ENCODE data around the gene PNKP. TPM values are rescaled to one million over a fixed set of nuclear protein-coding genes. Genes with fewer than 3 reads are reported as not detected.
A peak's percentile ranks its signal among the peaks of the same experiment; 100 is the strongest.

PNKP gene
- total and polyA plus RNA-seq, 4 donors, result 23.7 to 93.0 (median 70.8) TPM

DNA sequence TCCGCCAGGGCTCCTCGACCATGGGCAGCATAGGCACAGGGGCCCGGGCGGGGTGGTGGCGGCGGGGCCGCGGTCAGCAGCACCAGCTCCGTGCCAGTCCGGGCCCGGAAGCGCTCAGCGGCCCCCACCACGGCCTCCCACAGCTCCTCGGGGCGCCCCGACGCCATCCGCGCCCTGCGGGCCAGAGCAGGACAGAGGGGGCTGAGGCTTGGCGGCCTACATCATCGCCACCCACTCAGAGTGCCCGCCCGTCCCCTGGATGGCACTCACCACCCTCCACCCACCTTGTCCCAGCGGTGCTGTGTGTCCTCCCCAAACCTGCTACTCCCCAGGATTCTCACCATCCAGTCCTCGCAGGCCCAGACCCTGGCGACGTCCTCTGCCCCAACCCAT lies 5.7 kb upstream of the PNKP start:
- H3K4me1 ChIP-seq (ENCODE audit: control insufficient read depth in 1 of 2, insufficient read depth in 2 of 2, low read length in 2 of 2), result no peaks in the 10 kb centered on the region
- H3K27me3 ChIP-seq (ENCODE audit: control insufficient read depth in 1 of 2, insufficient read depth in 2 of 2, low read length in 1 of 2), result no peaks in the 10 kb centered on the region
- ATAC-seq (ENCODE audit: low FRiP score), result no peak
- no peak overlapping the region for H3K27ac ChIP-seq (ENCODE audit: low read depth in 1 of 2, low read length in 2 of 2)
- no peaks in the 10 kb centered on the region for H3K36me3 ChIP-seq (ENCODE audit: control insufficient read depth in 1 of 2, insufficient read depth in 2 of 2, low read length in 1 of 2)
- 92% methylated on average over 25 to 29 of the region's 29 CpGs for WGBS, 2 donors
- peak in 1 of 2 donors; percentile 75 for DNase-seq
- intact Hi-C loops (cut with DNase I), result no loop called here
- no peak overlapping the region for H3K4me3 ChIP-seq (ENCODE audit: low read length in 2 of 2)
- H3K9me3 ChIP-seq (ENCODE audit: control insufficient read depth, low read length), result no peaks in the 10 kb centered on the region

GRCh38 chr19:49872245-49873128 lies 5.1 kb upstream of the PNKP start:
- no peak for DNase-seq
- intact Hi-C loops (cut with DNase I), result no loop called here
- Histone ChIP-seq H3K9me3 (ENCODE audit: control insufficient read depth, low read length) (no peaks in the 10 kb centered on the region), H3K4me3 (ENCODE audit: low read length in 2 of 2) (no peak overlapping the region), H3K27ac (ENCODE audit: low read depth in 1 of 2, low read length in 2 of 2) (no peak overlapping the region), H3K27me3 (ENCODE audit: control insufficient read depth in 1 of 2, insufficient read depth in 2 of 2, low read length in 1 of 2) (no peaks in the 10 kb centered on the region), H3K4me1 (ENCODE audit: control insufficient read depth in 1 of 2, insufficient read depth in 2 of 2, low read length in 2 of 2) (no peaks in the 10 kb centered on the region), H3K36me3 (ENCODE audit: control insufficient read depth in 1 of 2, insufficient read depth in 2 of 2, low read length in 1 of 2) (no peaks in the 10 kb centered on the region)
- WGBS, 2 donors, result 85 to 86% methylated on average over 27 of the region's 27 CpGs
- ATAC-seq (ENCODE audit: low FRiP score), result no peak

- ATAC-seq (ENCODE audit: low FRiP score), result no peak
- Histone ChIP-seq H3K9me3 (ENCODE audit: control insufficient read depth, low read length) (no peaks in the 10 kb centered on the region), H3K36me3 (ENCODE audit: control insufficient read depth in 1 of 2, insufficient read depth in 2 of 2, low read length in 1 of 2) (no peaks in the 10 kb centered on the region), H3K4me3 (ENCODE audit: low read length in 2 of 2) (no peak overlapping the region), H3K27ac (ENCODE audit: low read depth in 1 of 2, low read length in 2 of 2) (no peak overlapping the region), H3K4me1 (ENCODE audit: control insufficient read depth in 1 of 2, insufficient read depth in 2 of 2, low read length in 2 of 2) (no peaks in the 10 kb centered on the region), H3K27me3 (ENCODE audit: control insufficient read depth in 1 of 2, insufficient read depth in 2 of 2, low read length in 1 of 2) (no peaks in the 10 kb centered on the region)
- 87% methylated on average over 16 to 17 of the region's 17 CpGs for WGBS, 2 donors
- DNase-seq, result no peak
- intact Hi-C loops (cut with DNase I), result no loop called here
Observed at GRCh38 chr19:49871349-49871985, 4.1 kb upstream of the PNKP start.

DNA sequence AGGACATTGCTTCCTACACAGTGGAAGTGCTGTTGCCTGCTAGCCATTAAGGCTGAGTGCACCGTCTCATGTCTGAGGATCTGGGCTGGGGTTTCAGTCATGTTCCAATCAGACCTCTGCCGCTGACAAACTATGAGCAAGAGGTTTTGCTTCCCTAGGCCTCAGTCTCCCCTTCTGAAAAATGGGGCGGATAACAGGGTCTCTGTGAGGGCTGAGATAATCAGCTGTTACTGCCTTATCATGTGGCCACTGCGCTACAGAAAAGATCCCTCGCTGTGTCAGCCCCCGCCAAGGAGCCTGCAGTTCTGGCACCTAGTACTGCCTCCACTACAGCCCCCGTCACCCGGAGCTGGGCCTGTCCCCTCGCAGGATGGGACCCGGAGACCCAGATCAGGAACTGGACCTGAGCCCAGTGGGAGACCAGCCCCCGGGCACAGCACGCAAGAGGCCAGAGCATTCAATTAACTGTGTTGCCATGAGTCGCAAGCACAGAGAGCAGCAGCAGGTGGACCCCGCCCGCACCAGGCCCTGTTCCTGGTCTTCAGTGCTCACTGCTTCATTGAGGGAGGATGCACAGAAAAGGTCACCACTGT lies 3.0 kb upstream of the PNKP start:
- no peak overlapping the region for H3K4me3 ChIP-seq (ENCODE audit: low read length in 2 of 2)
- H3K4me1 ChIP-seq (ENCODE audit: control insufficient read depth in 1 of 2, insufficient read depth in 2 of 2, low read length in 2 of 2), result no peaks in the 10 kb centered on the region
- ATAC-seq (ENCODE audit: low FRiP score), result no peak
- no peaks in the 10 kb centered on the region for H3K27me3 ChIP-seq (ENCODE audit: control insufficient read depth in 1 of 2, insufficient read depth in 2 of 2, low read length in 1 of 2)
- no peaks in the 10 kb centered on the region for H3K9me3 ChIP-seq (ENCODE audit: control insufficient read depth, low read length)
- no peak for DNase-seq
- 71 to 73% methylated on average over 15 of the region's 15 CpGs for WGBS, 2 donors
- intact Hi-C loops (cut with DNase I), result no loop called here
- no peaks in the 10 kb centered on the region for H3K36me3 ChIP-seq (ENCODE audit: control insufficient read depth in 1 of 2, insufficient read depth in 2 of 2, low read length in 1 of 2)
- H3K27ac ChIP-seq (ENCODE audit: low read depth in 1 of 2, low read length in 2 of 2), result peak overlapping the region in 1 of 2 donors; percentile 30

GRCh38 chr19:49869484-49870308 lies 2.3 kb upstream of the PNKP start:
- Histone ChIP-seq H3K4me1 (ENCODE audit: control insufficient read depth in 1 of 2, insufficient read depth in 2 of 2, low read length in 2 of 2) (no peaks in the 10 kb centered on the region), H3K4me3 (ENCODE audit: low read length in 2 of 2) (peak overlapping the region; percentile 11 to 30), H3K27me3 (ENCODE audit: control insufficient read depth in 1 of 2, insufficient read depth in 2 of 2, low read length in 1 of 2) (no peaks in the 10 kb centered on the region), H3K9me3 (ENCODE audit: control insufficient read depth, low read length) (no peaks in the 10 kb centered on the region), H3K27ac (ENCODE audit: low read depth in 1 of 2, low read length in 2 of 2) (peak overlapping the region in 1 of 2 donors; percentile 30), H3K36me3 (ENCODE audit: control insufficient read depth in 1 of 2, insufficient read depth in 2 of 2, low read length in 1 of 2) (no peaks in the 10 kb centered on the region)
- peak; percentile 97 to 98 for DNase-seq
- intact Hi-C loops (cut with DNase I), result loop anchor here (5.0 to 10.0 kb wide), 3 partner anchors 57 to 105 kb away; partner anchors contain the start of genes AP2A1 (in 2 of the 2), FUZ (in 1 of the 2) and TSKS (in 1 of the 2)
- 0 to 1% methylated on average over 58 to 67 of the region's 67 CpGs for WGBS, 2 donors
- ATAC-seq (ENCODE audit: low FRiP score), result peak; percentile 88

DNA sequence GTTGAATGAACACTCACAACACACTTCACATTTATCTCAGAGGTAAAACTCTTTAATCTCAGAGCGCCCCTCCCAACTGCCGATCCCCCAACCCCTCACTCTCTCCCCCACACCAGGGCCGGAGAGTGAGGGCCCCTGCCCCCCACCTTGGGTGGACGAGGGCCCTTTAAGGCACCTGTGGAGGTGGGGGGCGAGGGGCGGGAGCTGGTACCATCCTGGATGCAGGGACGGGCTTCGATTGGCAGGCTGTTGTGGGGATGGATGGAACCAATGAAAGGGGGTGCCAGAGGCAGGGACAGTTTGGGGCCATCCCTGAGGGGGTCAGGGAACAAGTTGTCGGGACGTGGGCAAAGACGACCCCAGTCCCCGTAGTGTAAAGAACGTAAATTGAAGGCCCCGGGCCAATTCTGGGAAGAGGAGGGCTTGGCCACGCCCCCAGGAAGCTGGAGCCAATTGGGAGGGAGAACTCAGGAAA lies 1.7 kb upstream of the PNKP start:
- H3K4me3 ChIP-seq (ENCODE audit: low read length in 2 of 2), result no peak overlapping the region
- H3K27me3 ChIP-seq (ENCODE audit: control insufficient read depth in 1 of 2, insufficient read depth in 2 of 2, low read length in 1 of 2), result no peaks in the 10 kb centered on the region
- peak; percentile 11 for ATAC-seq (ENCODE audit: low FRiP score)
- DNase-seq, result peak in 1 of 2 donors; percentile 97
- H3K9me3 ChIP-seq (ENCODE audit: control insufficient read depth, low read length), result no peaks in the 10 kb centered on the region
- WGBS, 2 donors, result 2% methylated on average over 15 of the region's 15 CpGs
- peak overlapping the region in 1 of 2 donors; percentile 77 for H3K27ac ChIP-seq (ENCODE audit: low read depth in 1 of 2, low read length in 2 of 2)
- intact Hi-C loops (cut with DNase I), result loop anchor here (5.0 to 10.0 kb wide), 3 partner anchors 57 to 104 kb away; partner anchors contain the start of genes AP2A1 (in 2 of the 2), FUZ (in 1 of the 2) and TSKS (in 1 of the 2)
- H3K36me3 ChIP-seq (ENCODE audit: control insufficient read depth in 1 of 2, insufficient read depth in 2 of 2, low read length in 1 of 2), result no peaks in the 10 kb centered on the region
- no peaks in the 10 kb centered on the region for H3K4me1 ChIP-seq (ENCODE audit: control insufficient read depth in 1 of 2, insufficient read depth in 2 of 2, low read length in 2 of 2)

DNA sequence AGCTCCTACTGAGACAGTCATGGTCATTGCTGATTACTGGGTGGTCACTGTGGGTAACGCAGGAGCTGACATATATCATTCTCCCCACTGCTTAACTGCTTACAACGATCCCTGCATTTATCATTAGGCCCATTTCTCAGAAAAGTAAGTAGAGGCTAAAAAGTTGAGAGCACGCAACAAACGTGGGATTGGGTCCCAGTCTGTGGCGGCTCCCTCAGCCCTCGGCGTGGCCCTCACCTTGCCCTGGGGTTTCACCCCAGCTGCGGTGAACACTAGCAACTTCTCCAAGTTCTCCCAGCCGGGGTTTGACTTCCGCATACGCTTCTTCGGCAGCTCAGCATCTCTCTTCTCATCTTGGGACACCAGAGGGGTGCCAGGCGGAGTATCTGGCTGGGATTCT lies 2.5 kb downstream of the PNKP start:
- no peak overlapping the region for H3K27ac ChIP-seq (ENCODE audit: low read depth in 1 of 2, low read length in 2 of 2)
- no peak overlapping the region for H3K4me3 ChIP-seq (ENCODE audit: low read length in 2 of 2)
- intact Hi-C loops (cut with DNase I), result loop anchor here (5.0 to 10.0 kb wide), 3 partner anchors 53 to 100 kb away; partner anchors contain the start of genes AP2A1 (in 2 of the 2), FUZ (in 1 of the 2) and TSKS (in 1 of the 2)
- DNase-seq, result no peak
- H3K27me3 ChIP-seq (ENCODE audit: control insufficient read depth in 1 of 2, insufficient read depth in 2 of 2, low read length in 1 of 2), result no peaks in the 10 kb centered on the region
- 89 to 94% methylated on average over 13 of the region's 13 CpGs for WGBS, 2 donors
- no peaks in the 10 kb centered on the region for H3K9me3 ChIP-seq (ENCODE audit: control insufficient read depth, low read length)
- ATAC-seq (ENCODE audit: low FRiP score), result no peak
- H3K4me1 ChIP-seq (ENCODE audit: control insufficient read depth in 1 of 2, insufficient read depth in 2 of 2, low read length in 2 of 2), result no peaks in the 10 kb centered on the region
- H3K36me3 ChIP-seq (ENCODE audit: control insufficient read depth in 1 of 2, insufficient read depth in 2 of 2, low read length in 1 of 2), result no peaks in the 10 kb centered on the region

DNA sequence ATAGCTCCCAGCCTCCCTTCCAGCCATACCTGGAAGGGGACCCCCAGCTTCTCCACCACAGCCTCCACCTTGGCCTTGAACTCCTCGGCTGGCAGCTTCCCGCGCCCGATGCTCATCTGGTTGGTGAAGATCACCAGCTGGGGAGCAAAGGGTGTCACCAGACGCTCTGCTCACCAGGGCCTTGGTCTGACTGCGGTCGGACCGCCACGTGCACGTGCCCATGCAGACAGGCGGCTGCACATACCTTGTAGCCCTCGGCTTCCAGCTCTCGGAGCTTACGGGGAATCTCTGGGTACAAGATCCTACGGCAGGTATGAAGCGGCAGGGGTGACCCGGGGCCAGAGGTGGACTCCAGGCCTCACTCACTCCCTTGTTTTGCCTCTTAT lies 3.4 kb downstream of the PNKP start:
- Histone ChIP-seq H3K27ac (ENCODE audit: low read depth in 1 of 2, low read length in 2 of 2) (no peak overlapping the region), H3K9me3 (ENCODE audit: control insufficient read depth, low read length) (no peaks in the 10 kb centered on the region), H3K4me1 (ENCODE audit: control insufficient read depth in 1 of 2, insufficient read depth in 2 of 2, low read length in 2 of 2) (no peaks in the 10 kb centered on the region), H3K36me3 (ENCODE audit: control insufficient read depth in 1 of 2, insufficient read depth in 2 of 2, low read length in 1 of 2) (no peaks in the 10 kb centered on the region), H3K27me3 (ENCODE audit: control insufficient read depth in 1 of 2, insufficient read depth in 2 of 2, low read length in 1 of 2) (no peaks in the 10 kb centered on the region), H3K4me3 (ENCODE audit: low read length in 2 of 2) (no peak overlapping the region)
- 89 to 90% methylated on average over 17 of the region's 17 CpGs for WGBS, 2 donors
- peak in 1 of 2 donors; percentile 71 for DNase-seq
- ATAC-seq (ENCODE audit: low FRiP score), result no peak
- intact Hi-C loops (cut with DNase I), result loop anchor here in 1 of 2 donors (10.0 kb wide), 1 partner anchor 99 kb away; the partner anchor contains the start of genes AP2A1 and TSKS

Data from aorta (tissue), 5 donors.